ENCODE results near the gene HDAC10. TPM values are rescaled to one million over a fixed set of nuclear protein-coding genes. Genes with fewer than 3 reads are reported as not detected.

The HDAC10 gene
- total and polyA plus RNA-seq, 10 of the 15 experiments (the other 5 are each of a cell fraction or from before 2014, with no cell fraction given), result 0.26 to 48.6 (median 5.0) TPM

DNA sequence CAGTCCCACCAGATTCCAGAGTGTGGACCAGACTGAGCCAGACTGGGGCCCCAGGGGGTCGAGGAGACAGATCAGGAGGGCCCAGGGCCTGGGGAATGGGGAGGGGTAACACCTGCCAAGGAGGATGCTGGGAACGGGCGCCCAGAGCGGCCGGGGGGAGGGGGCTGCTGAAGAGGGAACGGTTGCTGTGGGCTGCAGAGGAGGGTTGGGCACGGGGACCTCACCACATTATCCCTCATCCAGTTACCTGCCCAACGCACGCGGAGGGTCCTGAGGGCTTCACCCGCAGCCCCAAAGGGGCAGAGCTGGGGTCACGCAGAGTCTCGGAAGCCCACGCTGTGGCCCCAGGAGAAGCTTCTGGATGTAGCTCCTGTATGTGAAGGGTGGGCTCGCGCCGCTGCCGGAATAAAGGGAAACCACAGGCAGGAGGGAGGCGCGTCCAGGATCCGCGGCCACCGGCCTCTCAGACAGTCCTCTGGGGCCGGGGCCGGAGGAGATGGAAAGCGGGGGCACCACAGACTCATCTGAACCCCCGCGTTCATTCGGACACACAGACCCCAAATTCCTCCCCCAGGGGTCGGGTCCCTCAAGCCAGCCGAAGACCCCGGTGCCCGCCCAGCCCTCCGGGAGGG is 51.1 kb downstream of the HDAC10 start (continued):
- TF ChIP-seq PML (IDR thresholded peaks at IDR 0.05; ENCODE audit: low read length) (peak; percentile 57; the same call in 1 of the 2 replicates), POLR2AphosphoS5 (IDR thresholded peaks at IDR 0.05; ENCODE audit: low read length) (peak; percentile 45; the same call in 1 of the 2 replicates), BACH1 (IDR thresholded peaks at IDR 0.05; ENCODE audit: borderline replicate concordance) (no peak), KLF5 (IDR thresholded peaks at IDR 0.05; ENCODE audit: partially characterized antibody) (no peak), PAX5 (IDR thresholded peaks at IDR 0.05; ENCODE audit: borderline replicate concordance, low read depth, low read length) (no peak), TCF3 (IDR thresholded peaks at IDR 0.05; ENCODE audit: borderline replicate concordance, insufficient read depth, low read depth, low read length) (0 out of 2 replicates have a peak, but pooled peaks have one; percentile 34), EGR1 (IDR thresholded peaks at IDR 0.05; ENCODE audit: borderline replicate concordance in 1 of 2, low read depth in 2 of 2, low read length in 2 of 2) (no peak), RB1 (IDR thresholded peaks at IDR 0.05; ENCODE audit: borderline replicate concordance) (no peak), BRCA1 (IDR thresholded peaks at IDR 0.05; ENCODE audit: low read depth, low read length) (no peak), BHLHE40 (IDR thresholded peaks at IDR 0.05; ENCODE audit: borderline replicate concordance in 1 of 2, low read depth in 2 of 2, low read length in 1 of 2) (no peak), POLR2AphosphoS2 (IDR thresholded peaks at IDR 0.05; ENCODE audit: low read depth, low read length) (no peak; the same call in 1 of the 2 replicates), KAT2A (conservative IDR thresholded peaks at IDR 0.05; ENCODE audit: control insufficient read depth, low read depth, low read length) (no peak), RELA (IDR thresholded peaks at IDR 0.05; ENCODE audit: borderline replicate concordance, partially characterized antibody) (no peak), STAT1 (conservative IDR thresholded peaks at IDR 0.05) (no peak), MEF2B (IDR thresholded peaks at IDR 0.05; ENCODE audit: partially characterized antibody, poor library complexity, severe bottlenecking) (no peak), SIN3A (IDR thresholded peaks at IDR 0.05; ENCODE audit: low read depth, low read length) (no peak), SMAD5 (IDR thresholded peaks at IDR 0.05; ENCODE audit: low read depth) (0 out of 2 replicates have a peak, but pooled peaks have one; percentile 44), SMC3 (IDR thresholded peaks at IDR 0.05; ENCODE audit: borderline replicate concordance, low read length) (no peak), CHD2 (IDR thresholded peaks at IDR 0.05; ENCODE audit: borderline replicate concordance, low read depth, low read length) (no peak), TARDBP (IDR thresholded peaks at IDR 0.05; ENCODE audit: borderline replicate concordance) (no peak)
- TF ChIP-seq, protein P1, sequence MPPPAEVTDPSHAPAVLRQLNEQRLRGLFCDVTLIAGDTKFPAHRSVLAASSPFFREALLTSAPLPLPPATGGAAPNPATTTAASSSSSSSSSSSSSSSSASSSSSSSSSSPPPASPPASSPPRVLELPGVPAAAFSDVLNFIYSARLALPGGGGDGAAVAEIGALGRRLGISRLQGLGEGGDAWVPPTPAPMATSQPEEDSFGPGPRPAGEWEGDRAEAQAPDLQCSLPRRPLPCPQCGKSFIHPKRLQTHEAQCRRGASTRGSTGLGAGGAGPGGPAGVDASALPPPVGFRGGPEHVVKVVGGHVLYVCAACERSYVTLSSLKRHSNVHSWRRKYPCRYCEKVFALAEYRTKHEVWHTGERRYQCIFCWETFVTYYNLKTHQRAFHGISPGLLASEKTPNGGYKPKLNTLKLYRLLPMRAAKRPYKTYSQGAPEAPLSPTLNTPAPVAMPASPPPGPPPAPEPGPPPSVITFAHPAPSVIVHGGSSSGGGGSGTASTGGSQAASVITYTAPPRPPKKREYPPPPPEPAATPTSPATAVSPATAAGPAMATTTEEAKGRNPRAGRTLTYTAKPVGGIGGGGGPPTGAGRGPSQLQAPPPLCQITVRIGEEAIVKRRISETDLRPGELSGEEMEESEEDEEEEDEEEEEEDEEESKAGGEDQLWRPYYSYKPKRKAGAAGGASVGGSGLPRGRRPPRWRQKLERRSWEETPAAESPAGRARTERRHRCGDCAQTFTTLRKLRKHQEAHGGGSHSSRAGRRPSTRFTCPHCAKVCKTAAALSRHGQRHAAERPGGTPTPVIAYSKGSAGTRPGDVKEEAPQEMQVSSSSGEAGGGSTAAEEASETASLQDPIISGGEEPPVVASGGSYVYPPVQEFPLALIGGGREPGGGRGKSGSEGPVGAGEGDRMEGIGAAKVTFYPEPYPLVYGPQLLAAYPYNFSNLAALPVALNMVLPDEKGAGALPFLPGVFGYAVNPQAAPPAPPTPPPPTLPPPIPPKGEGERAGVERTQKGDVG (CRISPR knock-in tag; IDR thresholded peaks at IDR 0.05), result no peak
- TF ChIP-seq, protein P2, sequence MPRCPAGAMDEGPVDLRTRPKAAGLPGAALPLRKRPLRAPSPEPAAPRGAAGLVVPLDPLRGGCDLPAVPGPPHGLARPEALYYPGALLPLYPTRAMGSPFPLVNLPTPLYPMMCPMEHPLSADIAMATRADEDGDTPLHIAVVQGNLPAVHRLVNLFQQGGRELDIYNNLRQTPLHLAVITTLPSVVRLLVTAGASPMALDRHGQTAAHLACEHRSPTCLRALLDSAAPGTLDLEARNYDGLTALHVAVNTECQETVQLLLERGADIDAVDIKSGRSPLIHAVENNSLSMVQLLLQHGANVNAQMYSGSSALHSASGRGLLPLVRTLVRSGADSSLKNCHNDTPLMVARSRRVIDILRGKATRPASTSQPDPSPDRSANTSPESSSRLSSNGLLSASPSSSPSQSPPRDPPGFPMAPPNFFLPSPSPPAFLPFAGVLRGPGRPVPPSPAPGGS (IDR thresholded peaks at IDR 0.05; ENCODE audit: borderline replicate concordance, insufficient read depth, low read depth, low read length, poor library complexity, severe bottlenecking), result peak; percentile 61
- TF ChIP-seq, protein P3, sequence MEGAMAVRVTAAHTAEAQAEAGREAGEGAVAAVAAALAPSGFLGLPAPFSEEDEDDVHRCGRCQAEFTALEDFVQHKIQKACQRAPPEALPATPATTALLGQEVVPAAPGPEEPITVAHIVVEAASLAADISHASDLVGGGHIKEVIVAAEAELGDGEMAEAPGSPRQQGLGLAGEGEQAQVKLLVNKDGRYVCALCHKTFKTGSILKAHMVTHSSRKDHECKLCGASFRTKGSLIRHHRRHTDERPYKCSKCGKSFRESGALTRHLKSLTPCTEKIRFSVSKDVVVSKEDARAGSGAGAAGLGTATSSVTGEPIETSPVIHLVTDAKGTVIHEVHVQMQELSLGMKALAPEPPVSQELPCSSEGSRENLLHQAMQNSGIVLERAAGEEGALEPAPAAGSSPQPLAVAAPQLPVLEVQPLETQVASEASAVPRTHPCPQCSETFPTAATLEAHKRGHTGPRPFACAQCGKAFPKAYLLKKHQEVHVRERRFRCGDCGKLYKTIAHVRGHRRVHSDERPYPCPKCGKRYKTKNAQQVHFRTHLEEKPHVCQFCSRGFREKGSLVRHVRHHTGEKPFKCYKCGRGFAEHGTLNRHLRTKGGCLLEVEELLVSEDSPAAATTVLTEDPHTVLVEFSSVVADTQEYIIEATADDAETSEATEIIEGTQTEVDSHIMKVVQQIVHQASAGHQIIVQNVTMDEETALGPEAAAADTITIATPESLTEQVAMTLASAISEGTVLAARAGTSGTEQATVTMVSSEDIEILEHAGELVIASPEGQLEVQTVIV (IDR thresholded peaks at IDR 0.05; ENCODE audit: borderline replicate concordance, partially characterized antibody), result no peak

Data from GM12878 (cell line).